GM12875 (cell line): ENCODE data around the gene NXN.
"Not testable (repeated sequence)": the region's sequence is repeated elsewhere in the genome, so short reads cannot be mapped to it uniquely, and the experiment has no call there.

Experiments used
- H3K4me3 ChIP-seq: one replicate; pipeline ENCODE4 v1.5.1; 2011; ENCODE audit warnings: low read depth, low read length, control low read depth
- CTCF ChIP-seq: IDR thresholded peaks from 2 replicates; pipeline ENCODE4 v1.5.1; 2011; ENCODE audit warnings: low read depth, mild to moderate bottlenecking, control low read depth, inconsistent platforms, low read length, moderate library complexity, borderline replicate concordance; ENCODE audit not compliant: insufficient read depth

Gene NXN

GRCh38 chr17:916315-916714 lies 63.3 kb downstream of the NXN start:
- no peak for TF ChIP-seq CTCF
- no peak overlapping the region for H3K4me3 ChIP-seq

DNA sequence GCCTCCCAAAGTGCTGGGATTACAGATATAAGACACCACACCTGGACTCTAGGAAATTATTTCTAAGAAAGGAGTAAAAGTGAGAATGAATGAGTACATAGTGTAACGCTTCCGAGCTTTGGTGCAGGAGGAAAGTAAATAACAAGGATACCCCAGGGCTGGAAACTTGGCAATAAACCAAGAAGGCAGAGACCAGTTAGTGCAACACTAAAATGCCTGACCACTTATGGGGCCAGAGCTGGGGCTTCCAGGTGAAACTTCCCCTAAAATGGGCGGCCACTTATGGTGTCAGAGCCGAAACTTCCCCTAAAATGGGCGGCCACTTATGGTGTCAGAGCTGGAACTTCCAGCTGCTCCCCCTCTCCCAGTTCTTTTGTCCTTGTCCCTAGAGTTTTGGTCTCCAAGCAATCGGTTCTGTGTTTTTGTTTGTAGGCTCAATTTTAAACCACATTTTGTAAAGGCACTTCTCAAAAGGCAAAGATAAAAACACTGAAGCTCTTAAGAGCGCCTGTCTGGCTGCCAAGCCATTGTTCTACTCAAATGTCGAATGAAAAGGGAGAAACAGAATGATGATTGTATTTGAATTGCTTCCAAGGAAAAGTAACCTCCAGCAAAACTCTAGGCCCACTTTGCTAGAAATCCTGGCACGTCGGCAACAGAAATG lies 63.9 kb downstream of the NXN start:
- no peak for TF ChIP-seq CTCF
- no peak overlapping the region for H3K4me3 ChIP-seq

DNA sequence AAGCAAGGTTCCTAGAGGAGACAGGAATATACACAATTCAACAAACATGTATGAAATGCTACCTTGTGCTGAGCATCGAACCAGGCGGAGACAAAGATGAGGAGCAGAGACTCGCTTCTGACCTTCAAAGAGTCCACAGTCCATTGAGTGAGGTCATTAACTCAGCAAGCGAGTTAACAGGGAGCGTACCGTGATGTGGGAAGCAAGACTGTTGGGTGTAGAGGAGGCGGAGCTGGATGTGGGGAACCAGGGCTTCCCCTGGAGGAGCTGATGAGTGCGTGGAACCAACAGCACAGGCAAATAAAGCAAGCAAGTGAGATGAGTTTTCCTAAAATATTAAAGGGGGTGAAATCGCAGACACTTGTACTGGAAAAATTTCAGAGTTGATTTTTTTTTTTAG lies 65.0 kb downstream of the NXN start:
- H3K4me3 ChIP-seq = no peak overlapping the region
- TF ChIP-seq CTCF = no peak

DNA sequence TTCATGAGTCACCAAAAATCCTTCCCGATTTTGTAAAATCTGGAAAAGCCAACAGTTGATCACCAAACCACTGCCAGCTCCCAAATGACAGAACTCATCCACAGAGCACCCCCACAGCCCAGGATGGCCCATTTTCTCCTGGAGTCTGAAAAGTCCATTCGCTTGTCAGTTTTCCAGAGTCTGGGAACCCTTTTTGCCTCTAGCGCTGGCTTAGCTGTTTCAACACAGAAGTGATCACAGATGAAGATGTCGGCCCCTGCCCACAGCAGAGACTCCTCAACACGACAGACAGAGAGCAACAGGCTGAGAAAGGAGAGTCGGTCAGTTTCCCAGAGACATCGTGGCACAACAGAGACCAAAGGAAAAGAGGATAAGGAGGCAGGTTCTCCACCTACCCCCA lies 66.4 kb downstream of the NXN start:
- no peak for TF ChIP-seq CTCF
- no peak overlapping the region for H3K4me3 ChIP-seq

DNA sequence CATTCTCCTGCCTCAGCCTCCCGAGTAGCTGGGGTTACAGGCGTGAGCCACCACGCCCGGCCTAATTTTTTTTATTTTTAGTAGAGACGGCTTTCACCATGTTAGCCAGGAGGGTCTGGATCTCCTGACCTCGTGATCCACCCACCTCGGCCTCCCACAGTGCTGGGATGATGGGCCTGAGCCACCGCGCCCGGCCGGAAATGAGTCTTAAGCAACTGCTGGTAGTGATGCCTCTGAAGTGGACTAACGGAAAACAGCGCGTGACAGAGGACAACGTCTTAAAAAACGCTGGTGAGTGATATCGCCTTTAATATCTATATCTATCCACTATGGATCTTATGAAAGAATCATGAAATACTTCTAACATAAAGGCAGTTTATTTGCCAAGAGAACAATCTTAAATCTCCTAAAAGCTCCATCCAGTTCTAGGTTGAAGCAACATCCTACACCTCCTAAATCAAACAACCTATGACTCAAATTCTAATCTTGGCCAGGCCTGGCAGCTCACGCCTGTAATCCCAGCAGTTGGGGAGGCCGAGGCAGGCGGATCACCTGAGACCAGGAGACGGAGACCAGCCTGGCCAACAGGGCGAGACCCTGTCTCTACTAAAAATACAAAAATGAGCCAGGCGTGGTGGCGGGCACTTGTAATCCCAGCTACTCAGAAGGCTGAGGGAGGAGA lies 69.8 kb downstream of the NXN start:
- no peak for TF ChIP-seq CTCF
- no peak overlapping the region for H3K4me3 ChIP-seq

- no peak overlapping the region for H3K4me3 ChIP-seq
- no peak for TF ChIP-seq CTCF
These were observed 71.9 kb downstream of the NXN start for GRCh38 chr17:907725-908124.

GRCh38 chr17:905708-906107 lies 73.9 kb downstream of the NXN start:
- H3K4me3 ChIP-seq = not testable (repeated sequence)
